Stimulated activated CD8-positive, alpha-beta memory T cell treated with anti-CD3 and anti-CD28 coated beads, Interleukin-4, amount 100 ng/mL, for 24 hours (primary cell): Measurements from ENCODE around the gene RORC.

ENCODE experiments used
- DNase-seq: peaks from one replicate; pipeline ENCODE4 v3.0.0-alpha.2; 2020; ENCODE audit warnings: low read depth

The RORC gene

GRCh38 chr1:151847867-151848596 is 16.4 kb upstream of the RORC start:
- DNase-seq = no peak

- no peak for DNase-seq
Measured at GRCh38 chr1:151846686-151847237, 15.2 kb upstream of the RORC start.

- DNase-seq = no peak
Measured at GRCh38 chr1:151846062-151846568, 14.5 kb upstream of the RORC start.

GRCh38 chr1:151843398-151843797 is 11.8 kb upstream of the RORC start:
- no peak for DNase-seq

GRCh38 chr1:151841141-151841540 is 9.5 kb upstream of the RORC start:
- DNase-seq = no peak

GRCh38 chr1:151840421-151840820 is 8.8 kb upstream of the RORC start:
- DNase-seq = no peak

- DNase-seq = peak; percentile 47
Measured at GRCh38 chr1:151839457-151840403, 8.1 kb upstream of the RORC start, which contains the start of gene C2CD4D. Gene C2CD4D (minus strand): TSS chr1:151839820. CDS start chr1:151838989, 831 bp downstream.

- no peak for DNase-seq
Measured at GRCh38 chr1:151839082-151839412, 7.4 kb upstream of the RORC start.

GRCh38 chr1:151838222-151839081 is 6.8 kb upstream of the RORC start:
- no peak for DNase-seq

- no peak for DNase-seq
Measured at GRCh38 chr1:151837884-151838221, 6.3 kb upstream of the RORC start.

GRCh38 chr1:151837197-151837596 is 5.6 kb upstream of the RORC start:
- no peak for DNase-seq

GRCh38 chr1:151835596-151835995 is 4.0 kb upstream of the RORC start:
- no peak for DNase-seq

GRCh38 chr1:151834239-151834638 is 2.6 kb upstream of the RORC start:
- no peak for DNase-seq

- DNase-seq = no peak
Measured at GRCh38 chr1:151833172-151833900, 1.7 kb upstream of the RORC start.

- DNase-seq = no peak
Measured at GRCh38 chr1:151832318-151832980, 847 bp upstream of the RORC start.

- DNase-seq = no peak
Measured at GRCh38 chr1:151831256-151831591, 378 bp downstream of the RORC start.

- no peak for DNase-seq
Measured at GRCh38 chr1:151830055-151830454, 1.5 kb downstream of the RORC start.

GRCh38 chr1:151829352-151830046 is 2.1 kb downstream of the RORC start:
- no peak for DNase-seq

GRCh38 chr1:151828921-151829320 is 2.7 kb downstream of the RORC start:
- DNase-seq = no peak

GRCh38 chr1:151827853-151828252 is 3.7 kb downstream of the RORC start:
- no peak for DNase-seq
